Skeletal muscle cell (primary cell): ENCODE data around the gene BBS7.
A peak's percentile ranks its signal among the peaks of the same experiment; 100 is the strongest.

ENCODE experiments used
- DNase-seq: peaks from one replicate; pipeline ENCODE4 v3.0.0-alpha.2; 2010; ENCODE audit warnings: low read depth
- H3K4me3 ChIP-seq: 2 replicates; pipeline ENCODE4 v1.5.1; 2011; ENCODE audit warnings: low read depth, mild to moderate bottlenecking, control low read depth, low read length, moderate library complexity

The BBS7 gene

GRCh38 chr4:121799208-121799823 lies 71.0 kb downstream of the BBS7 start:
- no peak for DNase-seq
- H3K4me3 ChIP-seq, result no peak overlapping the region

- no peak overlapping the region for H3K4me3 ChIP-seq
- DNase-seq, result no peak
Observed at GRCh38 chr4:121796283-121796682, 74.0 kb downstream of the BBS7 start.

GRCh38 chr4:121794505-121795188 lies 75.6 kb downstream of the BBS7 start:
- H3K4me3 ChIP-seq, result no peak overlapping the region
- DNase-seq, result no peak

DNA sequence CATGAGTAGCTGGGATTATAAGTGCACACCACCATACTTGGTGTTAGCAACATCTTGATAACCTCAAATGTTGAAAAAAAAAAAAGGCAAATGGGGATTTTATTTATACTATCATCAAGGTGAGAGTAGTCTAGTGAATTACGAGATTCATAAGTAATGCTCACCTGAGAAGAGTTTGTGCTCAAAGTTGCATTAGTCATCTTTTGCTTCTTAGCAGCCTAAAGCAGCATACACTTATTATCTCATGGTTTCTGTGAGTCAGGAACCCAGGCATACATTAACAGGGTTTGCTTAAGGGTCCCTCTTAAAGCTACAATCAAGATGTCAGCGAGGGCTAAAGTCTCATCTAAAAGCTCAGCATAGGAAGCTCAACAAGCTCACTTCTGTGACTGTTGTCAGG lies 77.3 kb downstream of the BBS7 start:
- H3K4me3 ChIP-seq, result no peak overlapping the region
- DNase-seq, result no peak

GRCh38 chr4:121791481-121791880 lies 78.8 kb downstream of the BBS7 start:
- H3K4me3 ChIP-seq, result no peak overlapping the region
- DNase-seq, result peak; percentile 31

DNA sequence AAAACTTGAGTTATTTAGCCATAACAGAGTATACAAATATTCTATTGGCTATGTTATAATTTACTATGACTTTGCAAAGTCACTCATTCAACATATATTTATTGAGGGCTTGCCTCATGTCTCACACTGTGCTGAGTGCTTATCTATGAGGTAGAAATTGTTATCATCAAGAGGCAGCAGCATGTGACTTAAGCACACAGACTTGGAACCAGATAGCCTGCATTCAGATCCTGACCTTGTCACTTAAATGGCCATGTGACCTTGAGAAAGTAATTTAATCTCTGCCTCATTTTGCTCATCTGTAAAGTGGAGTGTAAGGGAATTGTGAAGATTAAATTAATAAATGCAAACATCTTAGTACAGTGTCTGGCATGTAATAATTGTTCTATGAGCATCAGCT lies 79.3 kb downstream of the BBS7 start:
- no peak for DNase-seq

GRCh38 chr4:121789960-121790829 lies 80.1 kb downstream of the BBS7 start:
- DNase-seq, result peak; percentile 56
- H3K4me3 ChIP-seq, result no peak overlapping the region

More for the DNA sequence above, 79.3 kb downstream of the BBS7 start:
- H3K4me3 ChIP-seq, result no peak overlapping the region

GRCh38 chr4:121789455-121789854 lies 80.8 kb downstream of the BBS7 start:
- no peak overlapping the region for H3K4me3 ChIP-seq
- no peak for DNase-seq

- no peak overlapping the region for H3K4me3 ChIP-seq
- no peak for DNase-seq
Observed at GRCh38 chr4:121788896-121789295, 81.4 kb downstream of the BBS7 start.

GRCh38 chr4:121786221-121786620 lies 84.1 kb downstream of the BBS7 start:
- DNase-seq, result no peak
- no peak overlapping the region for H3K4me3 ChIP-seq

GRCh38 chr4:121785479-121785878 lies 84.8 kb downstream of the BBS7 start:
- no peak overlapping the region for H3K4me3 ChIP-seq
- peak; percentile 42 for DNase-seq

- peak; percentile 91 for DNase-seq
- no peak overlapping the region for H3K4me3 ChIP-seq
Observed at GRCh38 chr4:121784975-121785374, 85.3 kb downstream of the BBS7 start.

DNA sequence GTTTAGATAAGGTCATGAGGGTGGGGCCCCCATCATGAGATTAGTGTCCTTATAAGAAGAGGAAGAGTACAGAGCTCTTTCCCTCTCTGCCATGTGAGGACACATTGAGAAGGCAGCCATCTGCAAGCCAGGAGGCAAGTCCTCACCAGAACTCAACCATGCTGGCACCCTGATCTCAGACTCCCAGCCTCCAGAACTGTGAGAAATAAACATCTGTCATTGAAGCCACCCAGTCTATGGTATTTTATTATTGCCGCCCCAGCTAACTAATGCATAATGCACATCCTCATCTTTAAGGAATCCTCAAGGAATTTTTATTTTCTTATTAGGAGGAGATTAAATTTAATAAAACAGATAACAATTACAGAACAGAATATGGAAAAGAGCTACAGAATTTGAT lies 85.9 kb downstream of the BBS7 start:
- DNase-seq, result no peak
- no peak overlapping the region for H3K4me3 ChIP-seq

- H3K4me3 ChIP-seq, result no peak overlapping the region
- DNase-seq, result no peak
Observed at GRCh38 chr4:121783210-121783609, 87.1 kb downstream of the BBS7 start.

DNA sequence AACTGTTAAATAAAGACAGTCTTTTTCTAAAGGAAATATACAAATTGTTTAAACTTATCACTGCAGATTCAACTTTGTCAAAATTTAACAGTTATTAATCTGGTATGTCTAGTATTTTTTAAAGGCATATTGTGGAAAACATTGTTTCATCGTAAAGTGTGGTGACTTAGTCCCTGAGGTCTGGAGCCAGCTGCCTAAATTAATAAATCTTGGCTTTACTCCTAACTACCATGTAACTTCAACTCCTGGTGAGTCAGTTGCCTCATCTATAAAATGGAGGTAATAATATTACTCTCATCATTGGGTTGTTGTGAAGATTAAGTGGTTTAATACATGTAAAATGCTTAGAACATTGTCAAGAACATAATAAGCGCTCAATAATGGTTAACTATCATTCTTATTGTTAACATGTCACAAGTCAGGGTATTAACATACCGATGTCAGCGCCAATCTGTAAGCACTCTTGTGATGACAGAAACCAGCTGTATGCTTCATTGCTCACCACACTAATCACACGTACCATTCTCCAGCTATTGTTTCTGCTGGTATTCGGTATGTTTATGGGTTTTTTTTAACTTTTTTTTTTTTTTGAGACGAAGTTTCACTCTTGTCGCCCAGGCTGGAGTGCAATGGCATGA lies 91.2 kb downstream of the BBS7 start:
- DNase-seq, result no peak

GRCh38 chr4:121777625-121778024 lies 92.6 kb downstream of the BBS7 start:
- no peak for DNase-seq
- no peak overlapping the region for H3K4me3 ChIP-seq

More for the DNA sequence above, 91.2 kb downstream of the BBS7 start:
- no peak overlapping the region for H3K4me3 ChIP-seq

DNA sequence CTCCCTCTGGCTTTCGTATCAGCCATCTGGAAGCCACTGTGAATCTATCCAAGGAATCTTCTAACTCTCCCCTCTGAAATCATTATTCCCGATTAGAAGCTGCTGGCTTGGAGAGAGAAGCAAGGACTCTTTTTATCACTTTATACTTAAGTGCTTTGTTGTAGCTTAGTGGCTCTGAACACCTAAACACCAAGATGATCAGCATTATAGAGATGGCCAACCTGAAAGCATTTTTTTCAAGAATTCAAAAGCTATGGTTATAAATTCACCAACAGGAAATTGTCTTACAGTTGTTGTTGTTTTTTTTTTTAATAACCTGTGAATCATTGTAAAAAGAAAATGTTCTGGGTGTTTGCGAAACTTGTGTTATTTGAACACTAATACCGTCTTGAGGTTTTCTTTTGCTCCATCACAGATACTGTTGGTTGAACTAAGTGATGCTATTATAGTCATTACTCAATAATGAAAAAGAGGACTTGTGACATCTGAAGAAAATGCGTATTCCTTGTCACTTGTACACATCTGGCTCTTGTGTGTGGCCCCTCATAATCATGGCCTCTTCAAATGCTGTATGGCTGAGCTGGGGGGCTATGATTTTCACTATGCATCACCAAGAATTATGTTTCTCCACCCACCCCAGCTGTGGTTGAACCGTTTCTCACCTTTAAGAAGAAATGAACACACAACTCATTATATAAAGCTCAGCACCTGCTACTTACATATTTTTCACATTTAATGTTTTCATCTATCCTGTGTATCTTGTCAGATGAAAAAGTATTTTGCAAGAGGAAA lies 93.5 kb downstream of the BBS7 start:
- no peak for DNase-seq
- no peak overlapping the region for H3K4me3 ChIP-seq
